ENCODE results near the gene DNAH14.
A peak's percentile ranks its signal among the peaks of the same experiment; 100 is the strongest.

The DNAH14 gene

DNA sequence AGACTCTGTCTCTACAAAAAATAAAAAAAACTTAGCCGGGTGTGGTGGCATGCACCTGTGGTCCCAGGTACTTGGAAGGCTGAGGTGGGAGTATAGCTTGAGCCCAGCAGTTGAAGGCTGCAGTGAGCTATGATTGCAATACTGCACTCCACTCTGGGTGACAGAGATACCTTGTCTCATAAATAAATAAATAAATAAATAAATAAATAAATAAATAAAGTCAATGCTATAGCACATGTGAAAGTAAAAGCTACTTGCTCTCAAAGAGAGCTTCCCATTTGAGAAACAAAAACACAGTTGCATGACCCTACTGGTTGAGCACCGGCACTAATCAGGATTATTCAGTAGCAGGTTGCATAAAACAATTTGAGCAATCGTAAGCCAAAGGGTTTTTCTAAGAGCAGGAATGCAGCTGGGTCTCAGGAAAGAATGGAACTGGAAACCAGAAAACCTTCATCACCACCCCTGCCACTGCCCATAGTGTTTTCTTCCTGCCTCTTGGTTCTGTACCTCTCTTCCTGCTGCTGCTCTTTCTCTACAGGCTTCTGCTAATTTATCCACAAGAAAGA, 29.3 kb upstream of the DNAH14 start (continued):
- TF ChIP-seq, protein P1, sequence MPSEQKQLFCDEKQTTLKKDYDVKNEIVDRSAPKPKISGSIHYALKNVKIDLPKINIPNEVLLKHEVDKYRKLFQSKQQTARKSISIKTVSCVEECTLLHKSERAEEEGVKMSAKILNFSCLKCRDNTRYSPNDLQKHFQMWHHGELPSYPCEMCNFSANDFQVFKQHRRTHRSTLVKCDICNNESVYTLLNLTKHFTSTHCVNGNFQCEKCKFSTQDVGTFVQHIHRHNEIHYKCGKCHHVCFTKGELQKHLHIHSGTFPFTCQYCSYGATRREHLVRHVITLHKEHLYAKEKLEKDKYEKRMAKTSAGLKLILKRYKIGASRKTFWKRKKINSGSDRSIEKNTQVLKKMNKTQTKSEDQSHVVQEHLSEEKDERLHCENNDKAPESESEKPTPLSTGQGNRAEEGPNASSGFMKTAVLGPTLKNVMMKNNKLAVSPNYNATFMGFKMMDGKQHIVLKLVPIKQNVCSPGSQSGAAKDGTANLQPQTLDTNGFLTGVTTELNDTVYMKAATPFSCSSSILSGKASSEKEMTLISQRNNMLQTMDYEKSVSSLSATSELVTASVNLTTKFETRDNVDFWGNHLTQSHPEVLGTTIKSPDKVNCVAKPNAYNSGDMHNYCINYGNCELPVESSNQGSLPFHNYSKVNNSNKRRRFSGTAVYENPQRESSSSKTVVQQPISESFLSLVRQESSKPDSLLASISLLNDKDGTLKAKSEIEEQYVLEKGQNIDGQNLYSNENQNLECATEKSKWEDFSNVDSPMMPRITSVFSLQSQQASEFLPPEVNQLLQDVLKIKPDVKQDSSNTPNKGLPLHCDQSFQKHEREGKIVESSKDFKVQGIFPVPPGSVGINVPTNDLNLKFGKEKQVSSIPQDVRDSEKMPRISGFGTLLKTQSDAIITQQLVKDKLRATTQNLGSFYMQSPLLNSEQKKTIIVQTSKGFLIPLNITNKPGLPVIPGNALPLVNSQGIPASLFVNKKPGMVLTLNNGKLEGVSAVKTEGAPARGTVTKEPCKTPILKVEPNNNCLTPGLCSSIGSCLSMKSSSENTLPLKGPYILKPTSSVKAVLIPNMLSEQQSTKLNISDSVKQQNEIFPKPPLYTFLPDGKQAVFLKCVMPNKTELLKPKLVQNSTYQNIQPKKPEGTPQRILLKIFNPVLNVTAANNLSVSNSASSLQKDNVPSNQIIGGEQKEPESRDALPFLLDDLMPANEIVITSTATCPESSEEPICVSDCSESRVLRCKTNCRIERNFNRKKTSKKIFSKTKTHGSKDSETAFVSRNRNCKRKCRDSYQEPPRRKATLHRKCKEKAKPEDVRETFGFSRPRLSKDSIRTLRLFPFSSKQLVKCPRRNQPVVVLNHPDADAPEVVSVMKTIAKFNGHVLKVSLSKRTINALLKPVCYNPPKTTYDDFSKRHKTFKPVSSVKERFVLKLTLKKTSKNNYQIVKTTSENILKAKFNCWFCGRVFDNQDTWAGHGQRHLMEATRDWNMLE (tag by site-specific recombination; conservative IDR thresholded peaks at IDR 0.05; ENCODE audit: low read depth), result peak; percentile 90
- no peak for TF ChIP-seq ZBTB6 (tag by site-specific recombination; IDR thresholded peaks at IDR 0.05)
- TF ChIP-seq ZNF521 (tag by site-specific recombination; IDR thresholded peaks at IDR 0.05), result no peak
- no peak for TF ChIP-seq ZNF776 (tag by site-specific recombination; IDR thresholded peaks at IDR 0.05; ENCODE audit: borderline replicate concordance)
- TF ChIP-seq GLI2 (tag by site-specific recombination; IDR thresholded peaks at IDR 0.05; ENCODE audit: borderline replicate concordance, low read depth), result peak; percentile 65; the same call in 1 of the 2 replicates
- no peak for TF ChIP-seq ZNF280C (tag by site-specific recombination; IDR thresholded peaks at IDR 0.05)
- no peak for TF ChIP-seq ZNF629 (tag by site-specific recombination; IDR thresholded peaks at IDR 0.05)
- TF ChIP-seq ZNF426 (tag by site-specific recombination; IDR thresholded peaks at IDR 0.05), result peak; percentile 71
- TF ChIP-seq ZNF140 (tag by site-specific recombination; IDR thresholded peaks at IDR 0.05), result peak; percentile 74
- TF ChIP-seq ZNF785 (tag by site-specific recombination; IDR thresholded peaks at IDR 0.05), result no peak
- TF ChIP-seq ZNF555 (tag by site-specific recombination; conservative IDR thresholded peaks at IDR 0.05), result peak; percentile 70
- TF ChIP-seq, protein P2, sequence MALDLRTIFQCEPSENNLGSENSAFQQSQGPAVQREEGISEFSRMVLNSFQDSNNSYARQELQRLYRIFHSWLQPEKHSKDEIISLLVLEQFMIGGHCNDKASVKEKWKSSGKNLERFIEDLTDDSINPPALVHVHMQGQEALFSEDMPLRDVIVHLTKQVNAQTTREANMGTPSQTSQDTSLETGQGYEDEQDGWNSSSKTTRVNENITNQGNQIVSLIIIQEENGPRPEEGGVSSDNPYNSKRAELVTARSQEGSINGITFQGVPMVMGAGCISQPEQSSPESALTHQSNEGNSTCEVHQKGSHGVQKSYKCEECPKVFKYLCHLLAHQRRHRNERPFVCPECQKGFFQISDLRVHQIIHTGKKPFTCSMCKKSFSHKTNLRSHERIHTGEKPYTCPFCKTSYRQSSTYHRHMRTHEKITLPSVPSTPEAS (tag by site-specific recombination; IDR thresholded peaks at IDR 0.05), result no peak
- TF ChIP-seq, protein P3, sequence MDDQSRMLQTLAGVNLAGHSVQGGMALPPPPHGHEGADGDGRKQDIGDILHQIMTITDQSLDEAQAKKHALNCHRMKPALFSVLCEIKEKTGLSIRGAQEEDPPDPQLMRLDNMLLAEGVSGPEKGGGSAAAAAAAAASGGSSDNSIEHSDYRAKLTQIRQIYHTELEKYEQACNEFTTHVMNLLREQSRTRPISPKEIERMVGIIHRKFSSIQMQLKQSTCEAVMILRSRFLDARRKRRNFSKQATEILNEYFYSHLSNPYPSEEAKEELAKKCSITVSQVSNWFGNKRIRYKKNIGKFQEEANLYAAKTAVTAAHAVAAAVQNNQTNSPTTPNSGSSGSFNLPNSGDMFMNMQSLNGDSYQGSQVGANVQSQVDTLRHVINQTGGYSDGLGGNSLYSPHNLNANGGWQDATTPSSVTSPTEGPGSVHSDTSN (CRISPR knock-in tag; IDR thresholded peaks at IDR 0.05), result no peak
- no peak for TF ChIP-seq ZNF335 (tag by site-specific recombination; conservative IDR thresholded peaks at IDR 0.05)
- peak; percentile 18; the same call in 1 of the 2 replicates for TF ChIP-seq OVOL3 (tag by site-specific recombination; IDR thresholded peaks at IDR 0.05)
- 0 out of 2 replicates have a peak, but pooled peaks have one; percentile 74 for TF ChIP-seq ZNF302 (tag by site-specific recombination; IDR thresholded peaks at IDR 0.05; ENCODE audit: low read depth)
- no peak for TF ChIP-seq ZNF221 (tag by site-specific recombination; IDR thresholded peaks at IDR 0.05; ENCODE audit: borderline replicate concordance)
- no peak for TF ChIP-seq ZNF416 (tag by site-specific recombination; IDR thresholded peaks at IDR 0.05)
- no peak for TF ChIP-seq ZNF585B (tag by site-specific recombination; IDR thresholded peaks at IDR 0.05)
- TF ChIP-seq YY2 (tag by site-specific recombination; IDR thresholded peaks at IDR 0.05), result no peak
- TF ChIP-seq ZNF433 (tag by site-specific recombination; IDR thresholded peaks at IDR 0.05; ENCODE audit: low read depth), result 0 out of 2 replicates have a peak, but pooled peaks have one; percentile 40
- TF ChIP-seq ZBTB17 (tag by site-specific recombination; IDR thresholded peaks at IDR 0.05), result no peak
- no peak for TF ChIP-seq ZNF248 (tag by site-specific recombination; IDR thresholded peaks at IDR 0.05)
- TF ChIP-seq ZFP41 (tag by site-specific recombination; IDR thresholded peaks at IDR 0.05; ENCODE audit: borderline replicate concordance), result no peak
- TF ChIP-seq ZNF623 (tag by site-specific recombination; IDR thresholded peaks at IDR 0.05), result peak; percentile 61
- TF ChIP-seq REPIN1 (tag by site-specific recombination; IDR thresholded peaks at IDR 0.05; ENCODE audit: low read depth), result no peak
- peak; percentile 53; the same call in 1 of the 2 replicates for TF ChIP-seq GFI1B (tag by site-specific recombination; IDR thresholded peaks at IDR 0.05)
